NCI-H345 (cell line): ENCODE data around the gene SRSF1.
"Not testable (repeated sequence)": the region's sequence is repeated elsewhere in the genome, so short reads cannot be mapped to it uniquely, and the experiment has no call there.

Experiments
- DNase-seq: peaks from one replicate; lab custom pipeline; 2025; lab: John Stamatoyannopoulos, UW

The SRSF1 gene, protein sequence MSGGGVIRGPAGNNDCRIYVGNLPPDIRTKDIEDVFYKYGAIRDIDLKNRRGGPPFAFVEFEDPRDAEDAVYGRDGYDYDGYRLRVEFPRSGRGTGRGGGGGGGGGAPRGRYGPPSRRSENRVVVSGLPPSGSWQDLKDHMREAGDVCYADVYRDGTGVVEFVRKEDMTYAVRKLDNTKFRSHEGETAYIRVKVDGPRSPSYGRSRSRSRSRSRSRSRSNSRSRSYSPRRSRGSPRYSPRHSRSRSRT

DNA sequence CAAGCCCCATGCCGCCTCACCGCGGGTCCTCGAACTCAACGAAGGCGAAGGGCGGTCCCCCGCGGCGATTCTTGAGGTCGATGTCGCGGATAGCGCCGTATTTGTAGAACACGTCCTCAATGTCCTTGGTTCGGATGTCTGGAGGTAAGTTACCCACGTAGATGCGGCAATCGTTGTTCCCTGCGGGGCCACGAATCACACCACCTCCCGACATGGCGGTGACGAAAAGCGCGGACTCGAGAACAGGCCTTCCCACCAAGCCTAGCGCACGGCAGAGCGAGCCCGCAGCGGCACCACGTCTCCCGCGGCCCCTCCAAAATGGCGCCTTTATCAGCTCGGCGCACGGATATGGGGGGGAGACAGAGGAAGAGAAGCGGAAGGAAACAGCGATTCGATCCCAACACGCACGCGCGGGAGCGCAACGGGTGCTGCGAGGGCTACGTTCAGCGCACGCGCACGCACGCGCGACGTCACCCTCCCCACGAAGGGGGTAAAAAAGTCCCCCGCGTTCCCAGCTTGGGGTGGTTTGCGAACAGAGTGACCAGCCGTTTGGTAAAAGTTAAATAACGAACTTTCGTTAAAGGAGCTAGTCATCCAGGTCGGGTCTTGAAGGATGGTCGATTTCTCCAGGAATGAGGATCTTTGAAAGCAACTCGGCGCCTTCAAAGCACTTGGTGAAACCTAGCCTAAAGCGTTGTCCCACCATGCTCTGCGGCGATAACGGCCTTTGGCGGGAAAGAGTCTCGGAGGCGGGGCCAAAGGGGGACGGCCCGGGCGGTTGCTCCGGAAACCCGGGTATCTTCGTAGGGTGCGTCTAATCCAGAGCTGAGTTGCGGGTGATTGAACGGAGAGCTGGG, at the start of gene SRSF1:
Gene SRSF1, minus strand, starts transcription at position 323 of the 857 bp plus-strand sequence. Its CDS starts 109 bp downstream, at position 214.
- DNase-seq: peak; percentile 98

DNA sequence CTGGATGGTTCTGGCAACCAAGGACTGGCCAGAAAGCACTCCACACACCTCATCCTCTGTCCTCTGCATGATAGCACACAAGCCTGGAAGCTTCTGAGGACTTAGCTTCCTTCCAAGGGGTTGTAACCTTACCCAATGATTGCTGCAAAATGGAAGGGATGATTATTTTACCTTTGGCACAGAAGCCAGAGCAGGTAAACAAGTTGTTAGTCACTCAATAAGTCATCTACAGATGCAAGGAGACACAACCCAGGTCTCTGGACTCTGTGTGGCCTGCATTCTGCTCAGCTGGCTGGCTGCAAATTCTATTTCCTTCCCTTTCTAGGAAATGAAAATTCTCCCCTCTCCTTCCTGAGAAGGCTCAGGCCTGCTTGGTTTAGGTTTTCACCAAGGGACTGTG, 49.4 kb upstream of the SRSF1 start:
- no peak for DNase-seq

DNA sequence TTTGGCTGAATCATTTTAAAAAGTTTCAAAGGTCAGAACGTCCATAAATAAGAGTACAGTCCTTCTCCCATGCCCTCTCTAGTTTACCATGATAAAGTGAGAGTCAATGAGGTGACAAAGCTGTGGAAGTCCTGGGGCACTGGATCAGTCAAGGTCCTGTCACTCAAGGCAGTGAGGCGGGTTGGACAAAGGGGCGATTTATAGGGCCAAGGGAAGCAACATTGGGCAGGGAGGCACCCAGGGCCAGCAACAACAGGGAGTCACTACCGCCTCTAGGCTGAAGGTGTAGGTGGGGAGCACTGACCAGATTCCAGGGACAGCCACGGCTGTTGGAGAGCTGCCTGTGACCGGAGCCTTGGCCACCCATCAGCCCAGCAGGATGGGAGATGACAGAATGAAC, 47.6 kb upstream of the SRSF1 start:
- DNase-seq: no peak

DNA sequence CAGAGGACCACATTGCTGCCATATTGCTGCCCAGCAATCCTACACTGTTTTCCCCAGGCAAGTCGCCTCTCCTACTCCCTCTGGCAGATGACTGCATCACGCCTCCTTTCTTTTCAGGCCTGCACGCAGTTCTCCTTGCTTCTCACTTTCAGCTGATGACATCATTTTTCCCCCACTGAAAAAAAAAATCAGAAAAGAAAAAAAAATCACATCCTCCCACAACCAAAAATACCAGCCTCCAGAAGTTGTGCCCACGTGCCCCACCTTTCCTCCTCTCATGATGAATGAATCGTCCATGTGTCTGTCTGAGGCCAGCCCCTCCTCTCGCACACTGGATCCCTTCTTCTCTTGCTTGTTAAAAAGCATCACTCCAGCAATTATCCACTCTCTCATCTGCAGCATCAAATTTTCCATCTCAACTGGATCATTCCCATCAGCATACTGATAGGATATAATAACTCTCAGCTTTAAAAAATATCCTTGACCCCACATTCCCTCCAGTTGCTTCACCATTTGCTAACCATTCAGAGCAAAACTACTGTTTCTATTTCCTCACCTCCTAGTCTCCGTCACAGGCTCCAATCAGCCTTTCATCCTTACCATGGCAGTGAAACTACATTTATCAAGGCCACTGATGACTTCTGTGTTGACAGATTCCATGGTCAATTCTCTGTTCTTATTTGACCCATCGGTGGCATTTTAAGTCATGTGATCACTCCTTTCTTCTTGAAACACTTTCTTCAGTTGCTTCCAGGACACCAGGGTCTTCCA, 46.1 kb upstream of the SRSF1 start:
- no peak for DNase-seq

DNA sequence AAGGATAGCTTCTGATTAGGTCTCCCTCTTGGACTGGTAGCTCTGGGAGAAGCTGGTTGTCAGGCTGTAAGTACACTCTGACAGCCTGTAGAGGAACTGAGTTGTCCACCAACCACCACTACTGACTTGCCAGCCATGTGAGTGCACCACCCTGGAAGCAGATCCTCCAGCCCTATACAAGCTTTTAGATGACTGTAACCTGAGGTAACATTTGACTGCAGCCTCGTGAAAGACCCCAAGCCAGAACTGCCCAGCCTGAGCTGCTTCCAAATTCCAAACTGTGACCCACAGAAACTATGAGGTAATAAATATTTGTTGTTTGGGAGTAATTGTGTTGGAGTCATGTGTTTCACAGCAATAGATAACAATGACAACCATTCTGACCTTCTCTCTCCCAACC, 45.4 kb upstream of the SRSF1 start:
- DNase-seq: no peak

DNA sequence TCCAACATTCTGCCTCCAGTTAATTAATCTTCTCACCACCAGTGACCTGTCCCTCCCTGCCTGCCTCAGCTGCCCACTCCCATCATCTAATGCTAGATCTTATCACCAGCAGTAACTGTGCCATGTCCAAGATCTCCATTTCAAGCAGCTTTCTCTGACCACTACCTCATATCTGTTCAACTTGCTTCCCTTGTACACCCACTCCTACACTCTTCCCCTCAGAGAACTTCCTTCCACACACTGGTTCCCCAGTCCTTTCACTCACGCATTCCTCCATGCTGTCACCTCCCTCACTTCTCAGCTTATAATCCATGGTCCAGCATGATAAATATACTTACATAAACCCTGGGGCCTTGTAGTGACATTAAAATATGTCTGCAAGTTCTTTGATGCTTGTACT, 44.4 kb upstream of the SRSF1 start:
- no peak for DNase-seq

DNA sequence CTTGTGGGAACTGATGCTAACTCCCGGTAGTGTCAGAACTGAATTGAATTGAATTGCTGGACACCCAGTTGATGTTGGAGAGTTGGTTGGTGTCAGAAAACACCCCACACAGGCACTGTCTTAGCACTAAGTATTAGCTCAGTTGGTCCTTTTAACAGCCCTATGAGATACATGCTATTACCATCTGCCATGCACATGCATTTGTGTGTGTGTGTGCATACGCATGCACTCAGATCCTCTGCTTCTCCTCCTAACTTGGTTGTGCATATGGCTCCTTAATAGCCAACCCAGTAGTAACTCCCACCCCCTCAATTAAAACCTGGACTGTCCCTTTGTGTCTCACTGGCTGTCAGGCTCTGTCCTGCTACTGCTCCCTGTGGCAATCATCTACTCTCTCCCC, 43.9 kb upstream of the SRSF1 start:
- DNase-seq: no peak

DNA sequence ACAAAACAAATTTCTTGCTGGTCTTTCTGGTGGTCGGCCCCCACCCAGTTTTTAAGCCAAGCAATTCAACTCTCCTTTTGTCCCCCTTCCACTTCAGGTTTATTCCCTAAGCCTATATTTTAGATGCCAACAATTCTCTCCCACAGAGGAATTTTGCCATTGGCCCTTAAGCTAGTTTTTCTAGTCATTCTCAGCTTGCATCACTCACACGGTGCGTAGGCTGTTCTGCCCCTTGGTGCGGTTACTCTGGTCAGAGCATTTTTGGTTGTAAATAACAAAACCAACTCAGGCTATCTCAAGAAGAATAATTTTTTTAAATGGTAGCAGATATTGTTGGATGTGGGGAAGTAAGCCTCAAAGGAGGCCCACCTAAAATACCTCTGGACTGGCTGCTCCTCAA, 42.5 kb upstream of the SRSF1 start:
- no peak for DNase-seq

DNA sequence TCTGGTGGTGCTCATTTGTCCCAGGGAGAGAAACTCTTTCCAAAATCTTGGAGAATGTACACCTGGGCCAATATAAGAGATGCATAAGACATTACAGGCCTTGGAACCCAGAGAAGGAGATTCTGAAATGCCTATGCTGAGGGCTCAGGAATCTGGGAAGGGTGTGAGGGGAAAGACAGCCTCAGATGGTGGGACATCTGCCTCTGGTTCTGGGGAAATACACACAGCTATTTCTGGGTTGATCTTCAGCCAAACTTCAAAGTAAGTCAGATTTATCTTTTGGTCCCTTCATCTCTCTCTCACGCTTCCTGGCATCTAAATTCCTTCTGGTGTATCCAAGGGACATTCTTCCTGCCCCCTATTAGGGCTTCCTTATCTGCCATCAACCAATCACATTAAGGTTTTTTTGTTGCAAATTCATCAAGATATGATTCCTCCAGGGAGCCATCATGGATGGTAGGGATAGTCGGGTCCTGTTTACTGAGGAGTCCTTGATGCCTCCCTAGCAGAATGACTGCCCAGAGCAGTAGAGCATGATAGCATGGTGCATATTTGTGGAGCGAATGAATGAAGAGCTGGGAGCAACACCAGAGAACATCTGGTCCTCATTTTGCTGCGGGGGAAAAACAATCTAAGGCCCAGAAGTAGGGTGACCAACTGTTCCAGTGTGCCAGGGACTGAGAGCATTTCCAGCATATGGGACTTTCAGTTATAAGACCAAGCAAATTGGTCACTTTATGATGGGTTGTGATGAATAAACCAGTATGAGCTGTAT, 40.5 kb upstream of the SRSF1 start:
- DNase-seq: no peak

DNA sequence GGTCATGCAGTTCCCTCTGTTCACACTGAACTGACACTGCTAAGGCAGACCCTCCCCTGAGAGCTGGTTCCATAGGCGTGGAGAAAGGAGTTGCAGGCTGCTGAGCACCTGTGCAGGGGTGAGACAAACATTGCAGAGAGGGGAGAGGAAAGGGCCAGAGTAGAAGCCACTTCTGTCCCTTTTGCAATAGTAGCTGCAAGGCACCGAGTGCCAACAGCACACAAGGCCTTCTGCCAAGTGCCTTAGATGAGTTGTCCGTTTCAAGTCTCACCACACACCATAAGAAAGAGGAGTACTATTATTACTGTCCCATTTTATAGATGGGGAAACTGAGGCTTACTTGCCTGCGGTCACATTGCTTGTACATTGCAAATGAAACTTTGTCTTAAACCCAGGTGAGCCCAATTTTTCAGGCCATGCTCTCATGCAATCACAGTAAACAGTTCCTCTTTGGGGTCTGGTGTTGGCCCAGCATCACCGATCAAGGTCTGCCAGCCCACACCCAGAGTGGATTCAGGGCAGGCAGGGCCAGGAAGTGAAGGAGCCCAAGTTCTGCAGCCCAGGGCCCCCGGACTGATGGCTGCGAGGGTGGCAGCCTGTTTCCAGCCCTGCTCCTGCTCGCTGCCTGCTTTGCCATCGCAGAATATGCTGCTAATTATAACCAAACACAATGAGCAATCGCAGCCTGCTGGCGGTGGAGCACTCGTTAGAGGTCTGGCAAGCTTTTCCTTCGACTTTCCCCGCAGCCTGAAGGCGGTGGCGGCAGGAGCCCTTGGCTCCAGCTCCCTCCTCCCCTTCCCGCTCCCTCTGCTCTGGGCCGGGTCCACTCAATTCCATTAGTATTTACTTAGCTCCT, 39.4 kb upstream of the SRSF1 start:
- no peak for DNase-seq

DNA sequence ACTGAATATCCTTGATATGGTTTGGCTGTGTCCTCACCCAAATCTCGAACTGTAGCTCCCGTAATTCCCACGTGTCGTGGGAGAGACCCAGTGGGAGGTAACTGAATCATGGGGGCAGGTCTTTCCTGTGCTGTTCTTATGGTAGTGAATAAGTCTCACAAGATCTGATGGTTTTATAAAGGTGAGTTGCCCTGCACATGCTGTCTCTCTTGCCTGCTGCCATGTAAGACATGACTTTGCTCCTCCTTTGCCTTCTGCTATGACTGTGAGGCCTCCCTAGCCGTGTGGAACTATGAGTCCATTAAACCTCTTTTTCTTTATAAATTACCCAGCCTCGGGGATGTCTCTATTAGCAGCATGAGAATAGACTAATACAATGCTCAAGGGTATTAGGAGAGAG, 37.2 kb upstream of the SRSF1 start:
- DNase-seq: not testable (repeated sequence)

DNA sequence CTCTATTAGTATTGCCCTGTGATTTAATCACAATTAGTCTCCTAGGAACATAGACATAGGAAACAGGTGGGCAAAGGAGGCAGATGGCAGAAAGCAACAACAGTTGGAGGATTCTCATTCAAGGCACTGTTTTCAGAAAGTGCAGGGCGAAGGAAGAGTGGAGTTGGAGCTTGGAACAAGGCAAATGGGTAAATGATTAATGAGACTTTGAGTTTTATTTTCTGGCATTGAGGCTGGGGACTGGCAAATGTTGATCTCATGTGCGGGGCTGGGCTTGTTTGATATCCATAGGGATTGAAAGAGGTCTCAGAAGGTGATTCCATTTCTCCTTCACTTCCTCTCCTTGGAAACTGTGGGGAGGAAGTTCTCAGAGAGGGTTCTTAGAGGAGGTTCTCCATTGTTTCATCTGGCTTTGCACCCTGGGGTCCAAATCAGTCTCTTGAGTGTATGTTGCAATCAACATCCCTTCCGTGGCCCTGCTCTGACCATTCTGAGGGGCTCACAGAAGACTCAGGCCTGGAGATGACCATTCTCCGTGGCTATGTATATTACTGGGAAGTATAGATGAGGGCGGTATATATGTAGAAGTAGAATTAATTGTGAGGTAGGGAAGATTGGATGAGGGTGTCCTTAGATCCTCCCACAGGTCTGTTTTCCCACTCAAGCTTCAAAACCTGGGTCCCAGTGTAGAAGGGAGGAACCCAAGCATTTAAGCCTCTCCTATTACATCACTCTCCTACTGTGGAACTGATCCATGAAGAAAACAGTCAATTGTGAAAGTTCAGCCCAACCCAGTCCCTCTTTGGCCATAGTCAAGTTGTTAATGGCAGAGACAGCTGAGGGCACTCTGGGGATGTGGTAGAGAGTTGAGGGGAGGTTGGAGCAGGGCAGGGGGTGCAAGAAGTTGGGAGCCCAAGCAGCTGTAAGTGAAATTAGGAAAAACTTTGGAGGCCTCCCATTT, 36.5 kb upstream of the SRSF1 start:
- no peak for DNase-seq

DNA sequence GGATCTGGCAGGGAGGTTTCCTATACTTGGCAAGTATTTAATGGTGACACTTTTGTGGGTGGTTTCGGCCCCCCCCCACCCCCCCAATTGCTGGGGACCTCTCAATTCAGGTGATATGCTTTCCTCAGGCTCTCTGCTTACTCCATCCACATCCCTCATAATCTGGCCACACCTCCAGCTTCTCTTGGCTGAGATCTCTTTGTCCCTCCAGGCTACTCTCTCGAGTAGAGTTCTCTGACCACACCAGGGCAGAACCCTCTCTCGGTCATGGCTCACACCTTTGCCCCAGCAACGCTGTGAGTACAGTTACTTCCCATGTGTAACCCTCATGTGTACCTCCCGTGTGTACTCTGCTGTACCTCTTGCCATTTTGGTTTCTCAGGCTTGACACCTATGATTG, 34.1 kb upstream of the SRSF1 start:
- no peak for DNase-seq

DNA sequence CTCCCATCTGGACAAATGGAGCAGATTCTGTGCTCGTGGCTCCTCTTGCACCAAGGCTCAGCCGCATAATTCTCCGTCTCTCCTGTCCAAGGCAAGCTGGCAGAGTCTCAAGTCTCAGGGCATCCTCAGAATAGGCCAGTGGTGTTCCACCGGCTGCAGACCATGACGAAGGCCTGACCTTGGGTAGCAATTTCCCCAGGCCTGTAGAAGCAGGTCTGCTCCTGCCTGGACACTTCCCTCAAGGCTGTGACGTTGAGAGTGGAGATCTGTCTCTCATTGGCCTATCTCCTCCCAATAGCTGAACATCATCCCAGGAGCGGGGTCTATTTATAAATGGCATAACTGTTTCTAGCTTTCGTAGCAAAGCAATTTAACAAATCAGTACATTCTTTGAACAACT, 33.3 kb upstream of the SRSF1 start:
- no peak for DNase-seq

DNA sequence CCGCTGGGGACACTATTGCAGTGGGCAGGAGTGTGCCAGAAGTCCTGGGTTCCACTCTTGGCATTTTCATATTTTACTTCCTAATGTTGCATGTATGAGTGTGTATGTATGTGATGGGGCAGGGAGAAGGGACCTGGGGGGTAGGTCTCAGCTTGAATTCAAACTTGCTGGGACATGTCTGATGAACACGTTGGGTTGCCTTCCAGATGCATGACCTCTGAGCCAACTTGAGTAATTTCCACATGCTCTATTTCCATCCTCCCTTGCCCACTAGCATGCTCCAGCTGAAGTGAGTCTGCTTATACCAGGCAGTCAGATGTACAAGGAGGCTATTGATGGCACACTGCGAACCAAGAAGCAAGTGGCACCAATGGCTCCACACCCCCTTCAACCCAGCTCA, 32.9 kb upstream of the SRSF1 start:
- no peak for DNase-seq

DNA sequence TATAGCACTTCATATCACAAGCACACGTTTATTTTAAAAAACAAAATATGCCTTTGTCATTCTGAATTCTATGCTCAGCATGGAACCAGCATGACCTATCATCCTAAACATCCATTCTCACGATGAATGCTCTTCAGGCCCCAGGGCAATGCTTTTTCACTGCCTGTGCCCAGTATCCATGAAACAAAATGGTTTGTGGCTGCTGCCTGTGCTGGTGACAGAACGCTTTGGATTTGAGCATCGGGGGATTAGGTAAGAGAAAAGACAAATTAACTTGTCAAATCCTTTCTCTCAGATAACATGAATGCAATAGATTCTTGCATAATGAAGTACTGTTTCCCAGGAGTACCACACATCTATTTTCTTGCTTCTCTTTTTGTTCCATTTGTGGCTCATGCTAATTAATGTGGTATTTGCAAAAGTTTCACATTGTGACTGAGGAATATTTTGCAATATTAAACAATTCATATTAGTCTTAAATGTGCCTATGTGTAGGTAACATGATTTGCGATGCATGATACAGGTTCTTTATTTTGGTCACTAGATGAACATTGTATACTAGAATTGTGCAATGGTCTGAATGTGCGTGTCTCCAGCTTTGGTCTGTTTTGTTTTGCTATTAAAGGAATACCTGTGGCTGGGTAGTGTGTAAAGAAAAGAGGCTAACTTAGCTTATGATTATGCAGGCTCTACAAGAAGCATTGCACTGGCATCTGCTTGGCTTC, 25.8 kb upstream of the SRSF1 start:
- DNase-seq: no peak

DNA sequence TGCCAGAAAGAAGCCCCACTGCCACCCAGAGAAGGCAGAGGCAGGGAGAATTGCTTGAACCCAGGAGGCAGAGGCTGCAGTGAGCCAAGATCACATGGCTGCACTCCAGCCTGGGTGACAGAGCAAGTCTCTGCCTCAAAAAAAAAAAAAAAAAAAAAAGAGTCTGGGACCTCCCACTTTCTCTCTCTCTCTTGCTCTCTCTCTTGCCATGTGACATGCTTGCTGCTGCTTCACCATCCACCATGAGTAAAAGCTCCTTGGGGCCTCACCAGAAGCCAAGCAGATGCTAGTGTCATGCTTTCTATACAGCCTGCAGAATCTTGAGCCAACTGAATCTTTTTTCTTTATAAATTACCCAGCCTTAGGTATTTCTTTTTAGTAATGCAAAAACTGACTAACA, 21.5 kb upstream of the SRSF1 start:
- DNase-seq: no peak

DNA sequence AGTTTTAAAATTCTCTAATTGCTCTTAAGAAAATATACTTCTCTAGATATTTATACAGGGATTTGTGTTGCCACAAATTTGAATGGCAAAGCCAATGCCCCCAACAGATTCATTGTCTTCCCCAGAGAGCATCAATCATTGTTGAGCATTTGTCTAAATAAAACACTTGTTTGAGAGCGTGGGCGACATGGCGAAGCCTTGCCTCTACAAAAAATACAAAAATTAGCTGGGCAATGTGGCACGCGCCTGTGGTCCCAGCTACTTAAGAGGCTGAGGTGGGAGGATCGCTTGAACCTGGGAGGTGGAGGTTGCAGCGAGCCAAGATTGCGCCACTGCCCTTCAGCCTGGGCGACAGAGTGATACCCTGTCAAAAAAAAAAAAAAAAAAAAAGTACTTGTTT, 13.4 kb upstream of the SRSF1 start:
- peak; percentile 54 for DNase-seq

DNA sequence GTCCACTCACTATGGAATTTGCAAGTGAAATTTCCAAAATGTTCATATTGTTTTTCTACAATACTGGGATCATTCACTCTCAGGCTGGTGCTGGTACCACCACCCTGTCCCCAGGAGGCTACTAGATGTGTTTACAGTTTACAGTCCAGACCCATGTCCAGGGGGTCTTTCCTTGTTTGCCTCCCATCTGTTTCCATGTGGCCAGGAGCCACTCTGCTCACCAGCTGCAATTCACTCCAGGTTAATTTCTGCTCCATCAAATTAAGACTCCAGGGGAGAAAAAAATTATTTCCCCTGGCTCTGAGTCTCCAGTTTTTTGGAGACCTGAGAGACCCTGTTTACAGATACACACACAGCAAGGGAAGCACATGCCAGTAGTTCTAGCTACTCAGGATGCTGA, 12.5 kb upstream of the SRSF1 start:
- DNase-seq: no peak
